HG02938 (cell line): Measurements from ENCODE around the gene RAB40B.

Experiments
- ATAC-seq: cut with Tn5 transposase; IDR thresholded peaks from one replicate; pipeline ENCODE4 v1.9.1; 2021; ENCODE audit warnings: mild to moderate bottlenecking, moderate library complexity; ENCODE audit not compliant: unreplicated experiment

RAB40B gene

DNA sequence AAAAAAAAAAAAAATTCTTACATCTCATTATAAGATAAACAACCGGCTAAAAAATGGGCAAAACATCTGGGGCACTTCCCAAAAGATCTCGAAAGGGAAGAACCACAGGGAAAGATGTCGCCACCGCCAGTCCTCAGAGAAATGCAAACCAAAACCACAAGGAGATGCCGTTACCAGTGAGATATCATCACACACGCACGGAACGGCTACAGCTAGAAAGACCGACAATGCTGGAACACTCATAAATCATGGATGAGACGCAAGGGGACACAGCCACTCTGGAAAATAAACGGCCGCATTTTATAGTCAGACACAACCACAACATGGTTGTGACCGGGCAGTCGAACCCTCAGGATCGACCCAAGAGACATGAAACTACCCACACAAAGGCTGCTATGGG lies 74.8 kb downstream of the RAB40B start:
- no peak for ATAC-seq

DNA sequence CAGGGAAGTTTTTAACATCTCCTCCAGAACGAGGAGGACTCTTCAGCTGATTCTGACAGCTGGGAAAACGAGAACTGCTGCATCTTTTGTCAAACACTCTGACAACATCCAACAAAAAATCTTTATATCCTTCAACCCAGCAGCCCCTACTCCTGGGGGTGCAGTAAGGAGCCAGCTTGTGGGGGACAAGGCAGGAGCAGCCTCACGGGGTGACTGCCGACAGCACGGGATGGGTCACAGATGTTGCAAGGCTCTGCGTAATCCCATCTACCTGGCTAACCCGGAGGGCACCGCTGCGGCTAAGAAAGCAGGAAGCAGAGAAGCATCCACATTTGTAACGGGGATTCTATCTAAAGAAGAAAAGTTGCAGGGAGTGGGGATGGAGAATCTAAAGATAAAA lies 78.9 kb downstream of the RAB40B start:
- no peak for ATAC-seq

DNA sequence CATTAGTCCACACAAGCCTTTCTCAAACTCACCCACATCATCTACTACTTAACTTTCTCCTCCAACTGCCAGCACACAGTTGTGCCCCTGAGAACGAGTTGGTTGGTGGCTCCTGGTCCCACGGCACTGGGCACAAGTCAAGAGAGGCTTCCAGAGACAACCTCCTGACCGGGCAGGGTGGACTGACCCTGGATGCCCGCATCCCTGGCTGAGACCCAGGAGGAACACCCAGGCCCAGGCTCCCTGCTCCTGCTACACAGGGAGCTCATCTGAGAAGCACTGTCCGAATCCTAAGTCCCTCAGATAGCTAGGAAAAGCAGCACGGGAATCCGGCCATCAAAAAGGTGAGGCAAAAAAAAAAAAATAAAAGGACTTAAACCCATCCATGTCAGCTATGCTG lies 79.3 kb downstream of the RAB40B start:
- ATAC-seq: no peak

DNA sequence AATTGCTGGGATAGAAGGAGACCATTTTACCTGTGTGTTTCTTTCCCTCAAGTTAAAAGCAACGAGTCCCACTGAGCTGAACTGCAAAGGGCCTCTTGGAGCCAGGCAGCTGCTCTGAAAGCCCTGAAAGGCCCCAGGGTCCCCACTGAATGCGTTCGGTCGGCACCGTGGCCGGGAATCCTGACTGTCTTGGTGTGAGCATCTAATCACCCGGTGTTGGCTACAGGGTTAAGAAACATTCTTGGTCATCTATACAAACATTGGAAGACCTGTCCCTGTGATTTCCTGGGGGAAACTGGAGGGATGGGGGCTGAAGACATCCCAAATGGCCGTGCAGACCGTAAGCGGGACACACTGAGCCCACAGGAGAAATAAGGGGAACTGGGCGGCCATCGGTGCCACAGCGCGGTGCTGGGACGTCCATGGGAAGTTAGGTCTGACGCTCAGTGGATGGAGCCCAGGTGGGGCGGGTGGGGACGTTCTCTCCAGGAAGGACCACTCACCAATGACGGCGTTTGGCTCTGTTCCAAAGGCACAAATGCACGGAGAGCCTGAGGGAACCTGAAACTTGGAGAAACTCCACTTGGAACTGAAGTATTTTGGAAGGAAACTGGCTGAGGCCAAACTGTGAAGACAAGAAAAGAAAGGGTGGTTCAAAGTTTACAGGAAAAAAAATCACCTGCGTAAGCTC lies 82.3 kb downstream of the RAB40B start:
- no peak for ATAC-seq

DNA sequence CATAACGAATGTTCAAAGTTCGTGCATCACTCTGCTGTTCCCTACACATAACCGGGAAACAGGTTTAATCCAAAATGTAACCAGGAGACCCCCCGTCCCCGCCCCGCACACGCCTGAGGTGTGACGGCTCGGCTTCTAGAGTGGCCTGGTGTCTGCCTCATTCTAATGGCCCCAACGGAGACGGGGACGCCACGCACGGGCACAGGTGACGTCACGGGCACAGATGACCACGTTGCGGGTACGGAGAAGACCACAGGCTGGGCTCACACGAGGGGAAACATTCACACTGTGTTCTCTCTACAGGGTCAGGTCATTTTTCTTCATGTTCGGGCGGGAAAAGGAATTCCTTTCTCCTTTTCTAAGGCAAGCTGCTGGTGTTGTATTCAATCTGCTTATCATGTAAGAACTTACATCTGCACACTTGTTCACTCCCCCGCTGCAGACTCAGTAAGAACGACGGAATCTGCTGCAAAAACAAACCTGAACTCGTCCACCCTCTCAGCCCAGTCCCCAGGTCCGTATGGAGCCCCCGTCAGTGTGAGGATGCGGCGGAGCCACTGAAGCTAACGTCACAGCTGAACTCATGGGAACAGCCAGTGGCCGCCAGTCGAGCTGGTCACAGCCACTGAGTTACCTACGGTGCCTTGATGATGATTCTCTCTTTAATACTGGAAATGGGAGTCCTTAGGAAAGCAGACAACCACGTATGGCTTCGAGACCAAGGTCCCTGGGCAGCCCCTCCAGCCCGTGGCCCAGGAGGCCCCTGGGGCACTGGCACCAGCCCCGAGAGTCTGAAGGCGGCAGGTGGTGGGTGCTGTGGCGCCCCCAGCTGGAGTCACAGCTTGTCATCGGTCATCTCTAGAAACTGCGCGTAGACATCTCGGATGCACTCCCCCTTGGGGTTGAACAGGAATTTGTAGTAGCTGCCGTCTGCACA lies 83.1 kb downstream of the RAB40B start:
- ATAC-seq: no peak

DNA sequence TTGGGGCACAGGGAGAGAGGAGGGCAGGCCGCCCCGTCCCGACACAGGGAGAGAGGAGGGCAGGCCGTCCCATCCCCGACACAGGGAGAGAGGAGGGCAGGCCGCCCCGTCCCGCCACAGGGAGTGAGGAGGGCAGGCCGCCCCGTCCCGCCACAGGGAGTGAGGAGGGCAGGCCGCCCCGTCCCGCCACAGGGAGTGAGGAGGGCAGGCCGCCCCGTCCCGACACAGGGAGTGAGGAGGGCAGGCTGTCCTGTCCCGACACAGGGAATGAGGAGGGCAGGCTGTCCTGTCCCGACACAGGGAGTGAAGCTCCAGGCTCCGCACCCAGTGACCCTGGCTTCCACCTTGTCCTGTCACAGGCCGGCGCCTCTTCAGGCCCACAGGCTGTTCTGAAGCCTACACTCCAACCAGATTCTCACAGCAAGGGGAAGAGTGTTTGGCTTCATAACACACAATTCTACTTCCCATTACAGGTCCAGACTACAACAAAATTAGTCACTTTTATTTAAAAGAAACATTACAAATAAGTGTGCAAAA lies 84.3 kb downstream of the RAB40B start:
- ATAC-seq: no peak

DNA sequence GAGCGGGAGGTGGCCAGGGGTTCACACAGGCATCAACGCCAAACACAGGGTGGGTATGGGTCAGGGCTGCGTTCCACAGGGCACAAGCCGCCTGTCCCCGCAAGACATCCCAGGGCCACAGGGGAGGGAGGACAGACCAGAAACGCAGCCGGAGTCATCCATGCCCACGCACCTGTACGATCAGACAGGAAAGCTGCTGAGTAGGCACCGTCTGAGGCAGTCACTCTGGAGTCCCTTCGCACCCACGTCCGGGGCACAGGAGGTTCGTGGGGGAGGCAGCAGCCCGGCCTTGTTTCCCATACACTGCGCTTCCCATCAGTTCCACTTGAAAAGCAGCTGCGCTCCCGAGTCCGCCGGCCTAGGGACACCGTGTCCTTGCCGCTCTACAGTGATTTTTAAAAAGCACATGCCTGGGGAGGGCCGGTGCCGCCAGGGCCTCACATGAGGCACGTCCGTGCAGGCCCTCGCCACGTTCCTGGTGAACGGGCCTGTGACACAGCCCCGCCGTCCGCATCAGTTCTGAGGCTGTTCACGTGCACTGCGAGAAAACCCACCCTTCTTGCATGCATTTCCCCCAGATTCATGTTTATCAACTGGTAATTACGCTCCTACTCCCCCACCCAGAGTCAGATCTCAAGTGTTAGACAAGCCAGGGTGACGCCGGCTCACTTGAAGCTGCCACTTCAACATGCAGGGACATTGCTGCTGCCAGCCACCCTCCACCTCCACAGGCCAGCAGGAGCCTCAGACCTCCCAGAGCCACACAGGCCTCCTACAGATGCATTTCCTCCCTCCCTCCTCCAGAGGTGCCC lies 85.0 kb downstream of the RAB40B start:
- ATAC-seq: no peak

DNA sequence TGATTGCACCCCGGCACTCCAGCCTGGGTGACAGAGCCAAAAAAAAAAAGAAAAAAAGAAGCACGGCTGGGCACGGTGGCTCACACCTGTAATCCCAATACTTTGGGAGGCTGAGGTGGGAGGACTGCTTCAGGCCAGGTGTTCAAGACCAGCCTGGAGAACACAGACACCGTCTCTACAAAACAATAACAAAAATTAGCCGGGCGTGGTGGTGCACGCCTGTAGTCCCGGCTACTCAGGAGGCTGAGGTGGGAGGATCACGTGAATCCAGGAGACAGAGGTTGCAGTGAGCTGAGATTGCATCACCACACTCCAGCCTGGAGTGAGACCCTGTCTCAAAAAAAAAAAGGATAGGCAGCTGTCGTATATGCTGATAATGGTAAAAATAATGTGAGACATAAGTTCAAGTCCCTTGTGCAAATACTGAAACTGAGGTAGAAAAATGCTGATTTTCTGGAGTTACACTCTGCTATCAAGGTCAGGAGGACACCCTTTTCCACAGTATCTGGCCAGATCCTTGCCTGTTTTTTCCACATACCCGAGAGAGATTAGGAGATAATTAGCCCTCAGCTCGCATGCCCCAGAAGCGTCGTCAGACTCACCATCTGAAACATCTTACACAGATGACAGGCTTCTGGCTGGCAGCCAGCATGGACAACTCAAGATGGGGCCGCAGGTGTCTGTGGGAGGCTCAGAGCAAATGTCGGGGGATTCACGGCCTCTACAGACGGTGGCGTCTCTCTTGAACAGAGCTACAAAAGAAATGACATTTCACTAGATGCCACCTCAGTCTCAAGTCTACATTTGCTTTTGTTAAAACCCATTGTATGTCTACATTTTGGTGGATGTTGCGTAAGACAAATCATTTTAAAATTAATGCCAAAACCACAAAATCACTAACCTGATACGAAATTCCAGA lies 87.1 kb downstream of the RAB40B start:
- ATAC-seq: no peak

DNA sequence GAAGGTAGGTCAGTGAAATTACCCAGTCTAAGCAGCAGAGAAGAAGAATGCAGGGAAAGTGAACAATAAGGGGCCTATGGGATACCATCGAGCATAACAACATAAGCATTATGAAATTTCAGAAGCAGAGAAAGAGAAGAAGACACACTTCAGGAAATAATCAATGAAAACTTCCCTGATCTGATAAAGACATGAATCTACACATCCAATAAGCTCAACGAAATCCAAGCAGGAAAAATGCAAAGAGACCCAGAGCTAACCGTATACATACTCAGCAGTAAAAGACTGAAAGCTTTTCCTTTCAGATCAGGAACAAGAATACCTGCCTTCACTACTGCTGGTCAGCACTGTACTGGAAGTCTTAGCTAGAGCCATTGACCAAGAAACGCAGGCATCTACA lies 88.8 kb downstream of the RAB40B start:
- no peak for ATAC-seq

DNA sequence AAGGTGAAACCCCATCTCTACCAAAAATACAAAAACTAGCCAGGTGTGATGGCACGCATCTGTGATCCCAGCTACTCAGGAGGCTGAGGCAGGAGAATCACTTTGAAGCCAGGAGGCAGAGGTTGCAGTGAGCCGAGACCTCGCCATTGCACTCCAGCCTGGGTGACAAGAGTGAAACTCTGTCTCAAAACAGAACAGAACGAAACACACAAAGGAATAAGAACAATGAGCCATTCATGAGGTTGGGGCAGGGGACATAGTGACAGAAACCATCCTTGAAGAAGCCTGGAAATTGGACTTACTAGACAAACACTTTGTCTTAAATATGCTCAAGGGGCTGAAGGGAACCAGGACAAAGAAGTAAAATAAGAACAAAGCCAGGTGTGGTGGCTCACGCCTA lies 89.7 kb downstream of the RAB40B start:
- no peak for ATAC-seq

DNA sequence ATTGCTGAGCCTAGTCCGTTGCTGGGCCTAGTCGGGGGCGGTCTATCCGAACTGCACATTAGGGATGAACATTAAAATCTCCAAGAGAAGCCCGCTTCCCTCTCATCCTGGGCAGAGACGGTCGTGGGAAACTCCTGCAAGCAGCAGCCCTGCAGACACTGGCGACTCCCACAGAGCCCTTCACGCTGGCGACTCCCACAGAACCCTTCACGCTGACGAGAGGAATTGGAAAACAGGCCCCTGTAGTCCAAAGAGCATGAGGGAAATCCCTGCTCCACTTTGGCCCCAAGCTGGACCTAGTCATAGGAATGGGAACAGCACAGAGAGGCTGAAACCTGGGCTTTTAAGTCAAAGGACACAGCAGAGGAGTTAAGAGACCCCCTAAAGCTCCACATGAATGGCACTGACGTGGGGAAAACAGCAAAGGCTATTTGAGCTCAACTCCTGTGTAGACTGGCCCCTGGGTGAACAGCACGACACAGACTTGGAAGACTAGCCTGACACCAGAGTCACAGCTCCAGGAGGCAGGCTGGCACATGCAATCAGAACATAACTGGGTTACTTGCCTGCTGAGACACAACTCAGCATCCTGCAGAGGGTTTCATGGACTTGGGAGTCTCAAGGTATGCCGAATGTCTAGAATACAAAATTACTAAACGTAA lies 92.4 kb downstream of the RAB40B start:
- no peak for ATAC-seq
